HUES6 (cell line): ENCODE measurements around the gene SCFD2.
A peak's percentile ranks its signal among the peaks of the same experiment; 100 is the strongest.
"Not testable (repeated sequence)": the region's sequence is repeated elsewhere in the genome, so short reads cannot be mapped to it uniquely, and the experiment has no call there.

Source experiments
- H3K27ac ChIP-seq: 2 replicates; pipeline ENCODE4 v1.7.0; 2013; ENCODE audit warnings: low read depth, mild to moderate bottlenecking, low read length, inconsistent platforms
- H3K27me3 ChIP-seq: 2 replicates; pipeline ENCODE4 v1.6.1; 2013; ENCODE audit warnings: low read length; ENCODE audit not compliant: control insufficient read depth, insufficient read depth
- H3K36me3 ChIP-seq: 2 replicates; pipeline ENCODE4 v1.6.1; 2013; ENCODE audit warnings: low read length; ENCODE audit not compliant: control insufficient read depth, insufficient read depth
- H3K4me1 ChIP-seq: 2 replicates; pipeline ENCODE4 v1.6.1; 2013; ENCODE audit warnings: low read length; ENCODE audit not compliant: control insufficient read depth, insufficient read depth
- H3K4me3 ChIP-seq: 2 replicates; pipeline ENCODE4 v1.5.1; 2013; ENCODE audit warnings: low read depth, low read length
- H3K9ac ChIP-seq: one replicate; pipeline ENCODE4 v1.6.1; 2013; ENCODE audit warnings: mild to moderate bottlenecking, low read length
- H3K9me3 ChIP-seq: 2 replicates; pipeline ENCODE4 v1.6.1; 2013; ENCODE audit warnings: low read depth, low read length; ENCODE audit not compliant: control insufficient read depth, insufficient read depth

Gene SCFD2

GRCh38 chr4:53365486-53366300, at the start of gene SCFD2:
TSS of gene SCFD2 (minus strand) at chr4:53366061.
- peaks cover 25% of the 10 kb centered on the region for H3K27me3 ChIP-seq
- H3K27ac ChIP-seq, result no peak within 1 kb of the TSS
- peak within 1 kb of the TSS; percentile 70 for H3K9ac ChIP-seq
- no peaks in the 10 kb centered on the region for H3K9me3 ChIP-seq
- H3K4me3 ChIP-seq, result peak within 1 kb of the TSS; percentile 79
- peaks cover 6% of the 10 kb centered on the region; the same call in 1 of the 2 replicates for H3K4me1 ChIP-seq
- no peaks in the 10 kb centered on the region for H3K36me3 ChIP-seq

- H3K36me3 ChIP-seq, result peaks cover 13% of the 10 kb centered on the region
- not testable (repeated sequence) for H3K4me1 ChIP-seq, H3K9ac ChIP-seq, H3K27ac ChIP-seq, H3K9me3 ChIP-seq, H3K4me3 ChIP-seq, H3K27me3 ChIP-seq
Measured at GRCh38 chr4:53409479-53409878, 43.6 kb upstream of the SCFD2 start.

- H3K9ac ChIP-seq, result no peak overlapping the region
- H3K27ac ChIP-seq, result no peak overlapping the region
- no peak overlapping the region for H3K4me3 ChIP-seq
- H3K9me3 ChIP-seq, result no peaks in the 10 kb centered on the region
- peaks cover 10% of the 10 kb centered on the region; the same call in 1 of the 2 replicates for H3K4me1 ChIP-seq
- H3K27me3 ChIP-seq, result no peaks in the 10 kb centered on the region
- peaks cover 48% of the 10 kb centered on the region for H3K36me3 ChIP-seq
Measured at GRCh38 chr4:53380221-53380620, 14.4 kb upstream of the SCFD2 start.

- Histone ChIP-seq H3K4me3 (peak overlapping the region; percentile 94), H3K4me1 (peaks cover 10% of the 10 kb centered on the region; the same call in 1 of the 2 replicates), H3K9me3 (no peaks in the 10 kb centered on the region), H3K27me3 (peaks cover 9% of the 10 kb centered on the region), H3K9ac (peak overlapping the region; percentile 93), H3K36me3 (peaks cover 28% of the 10 kb centered on the region), H3K27ac (peak overlapping the region; percentile 94; the same call in 1 of the 2 replicates)
Measured at GRCh38 chr4:53378171-53378482, 12.3 kb upstream of the SCFD2 start.

GRCh38 chr4:53377319-53378170, 11.7 kb upstream of the SCFD2 start, which contains the start of gene FIP1L1:
TSS of gene FIP1L1 (plus strand) at chr4:53377641. CDS start at chr4:53377839, 198 bp downstream.
- H3K9ac ChIP-seq, result peak within 1 kb of the TSS; percentile 93
- H3K27me3 ChIP-seq, result peaks cover 11% of the 10 kb centered on the region

GRCh38 chr4:53376900-53377299, 11.0 kb upstream of the SCFD2 start:
- Histone ChIP-seq H3K36me3 (peaks cover 16% of the 10 kb centered on the region), H3K9me3 (no peaks in the 10 kb centered on the region), H3K27ac (no peak overlapping the region), H3K9ac (no peak overlapping the region), H3K27me3 (peaks cover 11% of the 10 kb centered on the region), H3K4me1 (peaks cover 10% of the 10 kb centered on the region; the same call in 1 of the 2 replicates), H3K4me3 (peak overlapping the region; percentile 94)

More at GRCh38 chr4:53377319-53378170, 11.7 kb upstream of the SCFD2 start, which contains the start of gene FIP1L1:
- H3K4me1 ChIP-seq, result peaks cover 10% of the 10 kb centered on the region; the same call in 1 of the 2 replicates
- H3K9me3 ChIP-seq, result no peaks in the 10 kb centered on the region
- H3K36me3 ChIP-seq, result peaks cover 22% of the 10 kb centered on the region
- peak within 1 kb of the TSS; percentile 94 for H3K4me3 ChIP-seq
- peak within 1 kb of the TSS; percentile 94 for H3K27ac ChIP-seq

GRCh38 chr4:53374777-53375258, 9.0 kb upstream of the SCFD2 start:
- H3K9me3 ChIP-seq, result no peaks in the 10 kb centered on the region
- no peak overlapping the region for H3K9ac ChIP-seq

GRCh38 chr4:53371843-53372521, 6.1 kb upstream of the SCFD2 start:
- no peak overlapping the region for H3K9ac ChIP-seq
- no peak overlapping the region for H3K4me3 ChIP-seq
- peaks cover 44% of the 10 kb centered on the region for H3K27me3 ChIP-seq
- H3K4me1 ChIP-seq, result no peaks in the 10 kb centered on the region; the same call in 1 of the 2 replicates
- H3K27ac ChIP-seq, result no peak overlapping the region
- H3K9me3 ChIP-seq, result no peaks in the 10 kb centered on the region
- H3K36me3 ChIP-seq, result no peaks in the 10 kb centered on the region

More at GRCh38 chr4:53374777-53375258, 9.0 kb upstream of the SCFD2 start:
- no peak overlapping the region for H3K27ac ChIP-seq
- peaks cover 22% of the 10 kb centered on the region for H3K27me3 ChIP-seq
- no peak overlapping the region for H3K4me3 ChIP-seq
- peaks cover 2% of the 10 kb centered on the region for H3K36me3 ChIP-seq
- peaks cover 10% of the 10 kb centered on the region; the same call in 1 of the 2 replicates for H3K4me1 ChIP-seq

- Histone ChIP-seq H3K36me3 (no peaks in the 10 kb centered on the region), H3K4me3 (no peak overlapping the region), H3K27ac (no peak overlapping the region), H3K27me3 (peaks cover 44% of the 10 kb centered on the region), H3K4me1 (no peaks in the 10 kb centered on the region), H3K9me3 (no peaks in the 10 kb centered on the region), H3K9ac (no peak overlapping the region)
Measured at GRCh38 chr4:53371049-53371448, 5.2 kb upstream of the SCFD2 start.

GRCh38 chr4:53367721-53368120, 1.9 kb upstream of the SCFD2 start:
- H3K4me3 ChIP-seq, result no peak overlapping the region
- H3K27me3 ChIP-seq, result peaks cover 33% of the 10 kb centered on the region
- no peaks in the 10 kb centered on the region for H3K9me3 ChIP-seq
- no peak overlapping the region for H3K9ac ChIP-seq
- peaks cover 6% of the 10 kb centered on the region; the same call in 1 of the 2 replicates for H3K4me1 ChIP-seq
- no peaks in the 10 kb centered on the region for H3K36me3 ChIP-seq
- H3K27ac ChIP-seq, result no peak overlapping the region
